Activated T-helper 1 cell treated with anti-CD3 and anti-CD28 coated beads, Interleukin-2, amount 50 U/mL, for 16 hours (primary cell): ENCODE results near the gene CAB39.

Source experiments
- DNase-seq, 2 donors: peaks; one replicate each; pipeline ENCODE4 v3.0.0-alpha.2; 2020; ENCODE audit warnings: low read depth in 1 of 2, low spot score in 1 of 2

Gene CAB39

GRCh38 chr2:230712443-230713330 lies at the start of gene CAB39:
Gene CAB39 (plus strand): TSS chr2:230712842. CDS start chr2:230760002, 47,160 bp downstream.
- peak; percentile 66 to 84 for DNase-seq

GRCh38 chr2:230664128-230664527 lies 48.5 kb upstream of the CAB39 start:
- DNase-seq, result no peak

- no peak for DNase-seq
These were observed 47.8 kb upstream of the CAB39 start for GRCh38 chr2:230664844-230665243.

- no peak for DNase-seq
These were observed 47.4 kb upstream of the CAB39 start for GRCh38 chr2:230665263-230665691.

- DNase-seq, result no peak
These were observed 46.2 kb upstream of the CAB39 start for GRCh38 chr2:230666446-230666845.

GRCh38 chr2:230666885-230667712 lies 45.5 kb upstream of the CAB39 start:
- DNase-seq, result no peak

- no peak for DNase-seq
These were observed 44.3 kb upstream of the CAB39 start for GRCh38 chr2:230668184-230668938.

GRCh38 chr2:230668939-230669303 lies 43.7 kb upstream of the CAB39 start:
- DNase-seq, result no peak

GRCh38 chr2:230669386-230669950 lies 43.2 kb upstream of the CAB39 start:
- no peak for DNase-seq

- no peak for DNase-seq
These were observed 41.5 kb upstream of the CAB39 start for GRCh38 chr2:230671117-230671516.

- no peak for DNase-seq
These were observed 39.8 kb upstream of the CAB39 start for GRCh38 chr2:230672836-230673235.

GRCh38 chr2:230674401-230674800 lies 38.2 kb upstream of the CAB39 start:
- DNase-seq, result no peak

- no peak for DNase-seq
These were observed 37.5 kb upstream of the CAB39 start for GRCh38 chr2:230674966-230675672.

- DNase-seq, result no peak
These were observed 36.1 kb upstream of the CAB39 start for GRCh38 chr2:230676546-230676945.

GRCh38 chr2:230677201-230677946 lies 35.3 kb upstream of the CAB39 start:
- DNase-seq, result no peak

- no peak for DNase-seq
These were observed 34.6 kb upstream of the CAB39 start for GRCh38 chr2:230678018-230678417.

- DNase-seq, result no peak
These were observed 34.2 kb upstream of the CAB39 start for GRCh38 chr2:230678451-230678850.

GRCh38 chr2:230680463-230681170 lies 32.0 kb upstream of the CAB39 start:
- DNase-seq, result no peak

- no peak for DNase-seq
These were observed 31.5 kb upstream of the CAB39 start for GRCh38 chr2:230681171-230681545.
